GM21367 (cell line): ENCODE results near the gene RTN3.

Source experiments
- ATAC-seq: cut with Tn5 transposase; IDR thresholded peaks from one replicate; pipeline ENCODE4 v1.9.1; 2021; ENCODE audit not compliant: unreplicated experiment

Gene RTN3

DNA sequence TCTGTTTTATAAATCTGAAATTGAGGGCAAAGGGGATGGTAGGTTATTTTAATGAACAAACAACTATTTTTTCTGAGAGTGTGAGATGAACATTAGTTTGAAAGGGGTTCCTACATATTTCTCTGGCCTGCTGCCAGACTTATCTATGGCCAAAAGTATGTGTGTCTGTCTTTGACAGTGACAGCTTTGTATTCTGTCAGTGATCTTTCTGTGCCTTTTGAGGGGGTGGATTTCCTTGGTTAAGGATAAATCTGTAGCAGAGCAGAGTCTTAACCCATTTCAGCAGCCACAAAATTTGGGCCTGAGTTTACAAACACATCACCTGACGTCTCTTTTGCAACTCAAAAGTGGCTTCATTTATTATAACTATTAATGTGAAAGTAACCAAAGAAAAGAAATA, 56.4 kb downstream of the RTN3 start:
- no peak for ATAC-seq

DNA sequence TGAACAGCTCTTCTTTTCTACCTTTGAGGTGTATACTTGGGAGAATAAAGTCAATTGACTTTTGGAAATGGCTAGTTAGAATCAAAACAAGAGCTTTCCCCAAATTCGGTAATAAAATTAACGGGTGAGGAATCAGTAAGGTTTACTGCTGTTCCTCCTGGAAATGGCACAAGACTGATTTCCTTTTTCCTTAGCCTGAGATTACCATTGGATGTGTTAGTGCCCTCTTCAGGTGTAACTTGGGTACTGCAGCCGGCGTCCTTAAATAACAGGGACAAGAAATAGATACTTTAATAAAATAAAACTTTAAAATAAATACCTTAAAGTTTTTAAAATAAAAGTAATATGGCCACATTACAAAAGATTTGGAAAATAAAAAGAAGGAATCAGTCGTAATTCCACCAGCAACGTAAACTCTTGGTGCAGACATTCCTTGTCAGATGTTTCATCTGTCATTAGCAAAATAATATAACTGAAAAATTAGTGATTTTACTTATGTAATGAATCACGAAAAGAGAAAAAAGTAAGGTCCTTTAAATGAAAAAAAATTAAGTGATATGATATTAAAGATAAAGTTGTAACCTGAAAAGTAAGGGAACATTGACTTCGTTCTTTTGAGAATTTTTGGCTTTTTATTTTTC, 57.5 kb downstream of the RTN3 start:
- no peak for ATAC-seq

DNA sequence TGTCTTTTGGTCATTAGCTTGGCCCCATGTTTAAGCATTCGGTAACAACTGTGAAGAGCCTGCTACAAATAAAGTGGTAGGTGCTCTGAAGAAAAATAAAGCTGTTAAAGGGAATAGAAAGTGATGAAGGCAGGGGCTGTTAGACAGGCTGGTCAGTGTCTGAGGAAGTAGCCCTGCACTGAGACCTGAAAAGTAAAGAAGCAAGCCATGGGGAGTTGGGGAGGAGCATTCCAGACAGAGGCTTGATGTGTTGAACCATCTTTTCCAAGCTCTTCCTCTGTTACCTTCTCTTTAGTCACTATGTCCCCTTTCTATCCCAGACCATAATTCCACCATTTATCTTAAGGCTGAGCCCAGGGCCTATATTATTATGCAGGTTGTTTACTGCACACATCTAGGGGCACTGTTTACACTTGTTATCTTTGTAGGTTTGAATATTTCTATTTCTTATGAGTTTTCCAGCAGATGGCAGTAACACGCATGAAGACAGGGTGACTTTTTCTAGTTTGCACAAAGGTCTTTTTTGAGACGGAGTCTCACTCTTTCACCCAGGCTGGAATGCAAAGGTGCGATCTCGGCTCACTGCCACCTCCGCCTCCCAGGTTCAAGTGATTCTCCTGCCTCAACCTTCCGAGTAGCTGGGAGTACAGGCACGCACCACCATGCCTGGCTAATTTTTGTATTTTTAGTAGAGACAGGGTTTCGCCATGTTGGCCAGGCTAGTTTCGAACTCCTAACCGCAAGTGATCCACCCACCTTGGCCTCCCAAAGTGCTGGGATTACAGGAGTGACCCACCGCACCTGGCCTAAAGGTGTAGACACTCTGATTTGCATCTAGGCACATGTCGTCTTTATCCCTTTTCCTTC, 64.2 kb downstream of the RTN3 start:
- no peak for ATAC-seq

DNA sequence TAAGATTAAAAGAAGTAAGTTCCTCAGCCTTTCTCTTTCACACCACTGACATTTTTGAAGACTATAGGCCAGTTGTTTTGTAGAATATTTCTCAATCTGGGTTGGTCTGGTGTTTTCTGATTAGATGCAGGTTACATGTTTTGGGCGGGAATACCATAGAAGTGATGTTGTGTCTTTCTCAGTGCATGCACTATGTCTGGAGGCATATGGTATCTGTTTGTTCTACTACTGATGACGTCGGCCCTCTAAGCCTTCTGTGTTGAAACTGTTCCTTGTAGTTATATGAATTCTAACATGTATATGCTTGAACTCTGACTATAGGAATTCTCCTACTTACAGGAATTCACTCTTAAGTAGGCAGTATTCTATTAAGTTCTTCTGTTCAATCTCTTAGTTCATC, 65.7 kb downstream of the RTN3 start:
- no peak for ATAC-seq

DNA sequence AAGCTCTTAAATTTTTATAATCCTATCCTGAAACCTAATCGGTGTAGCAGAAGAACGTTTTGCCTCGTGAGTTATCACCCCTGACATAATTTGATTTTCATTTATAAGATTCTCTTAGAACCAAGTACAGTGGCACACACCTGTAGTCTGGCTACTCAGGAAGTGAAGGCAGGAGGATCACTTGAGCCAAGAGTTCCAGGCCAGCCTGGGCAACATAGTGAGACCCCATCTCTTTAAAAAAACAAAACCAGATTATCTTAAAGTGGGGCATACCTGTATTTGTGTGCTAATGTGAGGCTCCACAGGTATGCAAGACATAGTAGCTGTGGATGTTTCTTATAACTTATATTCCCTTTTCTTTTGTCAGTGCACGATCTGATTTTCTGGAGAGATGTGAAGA, 68.3 kb downstream of the RTN3 start:
- ATAC-seq, result no peak

DNA sequence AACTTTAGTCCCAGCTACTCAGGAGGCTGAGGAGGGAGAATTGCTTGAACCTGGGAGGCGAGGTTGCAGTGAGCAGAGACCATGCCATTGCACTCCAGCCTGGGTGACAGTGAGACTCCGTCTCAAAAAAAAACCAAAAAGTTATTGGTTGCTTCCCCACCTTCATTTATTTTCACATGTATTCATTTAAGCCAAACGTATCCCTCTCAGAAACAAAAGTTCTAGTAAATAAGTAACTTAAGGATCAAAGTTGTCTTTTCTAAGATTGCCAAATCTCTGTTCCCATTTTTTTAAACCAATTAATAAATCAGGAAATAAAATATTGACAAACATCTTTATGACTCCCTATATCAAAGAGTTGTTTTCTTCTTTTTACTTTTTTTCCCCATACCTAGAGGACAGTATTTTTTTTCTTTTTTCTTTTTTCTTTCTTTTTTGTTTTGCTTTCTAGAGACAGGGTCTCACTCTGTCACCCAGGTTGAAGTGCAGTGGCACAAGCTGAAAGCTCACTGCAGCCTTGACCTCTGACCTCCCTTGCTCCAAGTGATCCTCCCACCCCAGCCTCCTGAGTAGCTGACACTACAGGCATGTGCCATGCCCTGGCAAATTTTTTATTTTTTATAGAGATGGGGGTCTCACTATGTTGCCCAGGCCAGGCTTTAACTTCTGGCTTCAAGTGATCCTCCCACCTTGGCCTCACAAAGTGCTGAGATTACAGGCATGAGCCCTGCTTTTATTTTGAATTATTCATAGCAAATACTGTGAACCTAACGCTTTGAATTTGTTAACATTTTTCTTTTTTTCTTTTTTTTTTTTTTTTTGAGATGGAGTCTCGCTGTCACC, 75.8 kb downstream of the RTN3 start:
- no peak for ATAC-seq

DNA sequence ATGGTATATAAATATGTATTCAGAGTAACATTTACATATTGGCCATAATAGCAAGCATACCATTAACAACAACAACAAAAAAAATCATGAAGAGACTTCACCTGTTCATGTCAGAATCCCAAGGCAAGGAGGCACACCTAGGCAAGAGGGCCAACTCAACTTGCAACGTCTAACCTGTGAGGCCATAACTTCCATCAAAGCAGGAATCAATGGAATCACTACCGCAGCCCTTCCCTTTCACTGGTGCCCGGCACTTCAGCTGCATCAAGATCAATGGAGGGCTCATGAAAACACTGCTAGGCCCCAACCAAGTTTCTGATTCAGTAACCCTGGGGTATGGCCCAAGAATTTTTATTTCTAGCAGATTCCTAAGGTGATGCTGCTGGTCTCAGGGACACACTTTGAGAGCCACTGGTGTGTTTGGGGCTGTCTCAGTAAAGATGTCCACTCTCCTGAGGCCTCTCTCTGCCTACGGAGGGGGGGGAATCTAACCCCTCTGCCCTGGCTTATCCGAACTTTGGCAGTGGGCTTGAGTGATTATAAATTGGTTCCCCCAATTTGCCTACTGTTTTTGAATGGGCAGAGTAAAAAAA, 79.3 kb downstream of the RTN3 start:
- ATAC-seq, result no peak

DNA sequence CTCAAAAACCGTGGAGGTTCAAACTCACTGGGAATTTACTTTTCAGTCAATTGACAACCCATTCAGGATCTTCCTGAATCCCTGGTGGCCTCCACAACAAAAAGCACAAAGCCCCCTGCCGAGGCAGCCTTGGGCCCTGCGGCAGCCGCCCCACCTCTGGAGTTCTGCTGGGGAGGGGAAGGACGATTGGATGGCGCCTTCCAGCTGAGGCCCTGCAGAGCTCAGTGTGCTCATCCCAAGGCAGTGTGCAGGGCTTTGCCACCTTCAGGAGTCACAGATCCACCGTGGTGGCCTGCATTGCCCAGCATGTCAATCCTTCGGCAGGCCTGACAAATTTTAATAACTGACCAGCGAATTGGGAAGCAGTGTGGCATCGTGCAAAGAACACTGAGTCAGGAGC, 79.9 kb downstream of the RTN3 start:
- no peak for ATAC-seq

DNA sequence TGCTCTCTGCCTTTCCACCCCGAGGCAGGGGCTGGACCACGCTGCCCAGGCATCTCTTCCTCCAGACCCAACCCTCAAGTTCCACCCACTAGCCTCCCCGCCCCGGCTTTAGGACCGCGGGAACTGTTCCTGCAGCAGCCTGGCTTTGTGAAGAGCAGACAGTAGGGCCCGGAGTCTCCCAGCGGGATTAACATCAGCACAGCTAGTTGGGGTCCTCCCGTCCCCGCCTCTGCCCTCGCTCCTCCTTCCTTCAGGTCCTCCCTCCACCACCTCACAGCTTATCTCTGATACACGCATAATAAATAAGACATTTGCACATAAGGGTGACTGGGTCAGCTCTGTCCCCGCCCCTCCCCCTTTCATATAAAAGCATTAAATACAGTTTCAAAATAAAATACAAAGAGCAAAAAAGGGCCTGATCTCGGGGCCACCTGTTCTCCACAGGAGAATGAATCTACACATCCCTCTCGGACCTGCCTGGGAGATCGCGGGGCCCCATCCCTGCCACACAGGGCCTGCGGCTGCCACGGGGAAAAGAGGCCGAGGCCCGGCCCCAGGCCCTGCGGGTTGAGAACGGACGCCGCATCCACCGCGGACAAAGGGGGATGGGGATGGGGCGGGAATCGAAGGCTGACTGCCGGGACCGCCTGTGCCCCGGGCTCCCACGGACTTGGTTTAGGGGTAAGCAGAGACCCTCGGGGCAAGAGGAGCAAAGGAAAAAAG, 80.8 kb downstream of the RTN3 start:
- no peak for ATAC-seq

DNA sequence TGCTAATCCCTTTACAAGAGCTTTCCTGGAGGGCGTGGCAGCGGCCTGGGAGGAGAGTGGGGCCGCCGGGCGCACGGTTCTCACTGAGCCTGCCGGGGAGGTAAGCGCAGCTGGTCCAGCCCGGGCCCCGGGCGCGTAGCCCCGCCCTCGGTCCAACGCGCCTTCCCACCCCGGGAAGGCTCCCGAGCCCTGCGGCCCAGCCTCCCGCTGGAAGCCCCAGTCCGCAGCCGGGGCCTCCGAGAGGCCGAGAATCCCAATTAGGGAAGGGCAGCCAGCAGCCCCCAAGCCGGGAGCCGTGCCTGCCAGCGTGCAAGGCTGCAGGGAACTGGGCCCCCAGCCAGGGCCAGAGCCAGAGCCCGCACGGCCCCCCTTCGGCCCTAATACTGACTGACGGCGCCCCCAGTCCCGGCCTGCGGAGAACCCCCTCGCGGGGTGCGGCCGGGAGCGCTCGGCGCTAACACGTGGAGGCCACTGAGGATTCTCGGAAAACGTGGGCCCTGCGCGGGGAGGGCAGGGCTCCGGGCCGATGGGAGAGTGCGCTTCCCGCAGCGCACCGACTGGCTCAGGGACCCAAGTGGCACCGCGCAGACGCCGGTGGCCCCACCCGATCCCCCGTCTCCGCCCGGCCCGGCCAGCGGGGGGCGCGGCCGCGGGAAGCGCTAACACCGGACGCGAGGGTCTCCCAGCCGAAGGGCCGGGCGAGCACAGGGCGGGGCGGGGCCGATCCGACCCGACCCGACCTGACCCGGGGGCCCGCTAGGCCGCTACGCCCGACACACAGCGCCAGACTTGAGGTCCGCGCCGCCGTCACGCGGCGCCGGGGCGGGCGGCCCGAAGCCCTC, 81.6 kb downstream of the RTN3 start:
- ATAC-seq, result no peak

DNA sequence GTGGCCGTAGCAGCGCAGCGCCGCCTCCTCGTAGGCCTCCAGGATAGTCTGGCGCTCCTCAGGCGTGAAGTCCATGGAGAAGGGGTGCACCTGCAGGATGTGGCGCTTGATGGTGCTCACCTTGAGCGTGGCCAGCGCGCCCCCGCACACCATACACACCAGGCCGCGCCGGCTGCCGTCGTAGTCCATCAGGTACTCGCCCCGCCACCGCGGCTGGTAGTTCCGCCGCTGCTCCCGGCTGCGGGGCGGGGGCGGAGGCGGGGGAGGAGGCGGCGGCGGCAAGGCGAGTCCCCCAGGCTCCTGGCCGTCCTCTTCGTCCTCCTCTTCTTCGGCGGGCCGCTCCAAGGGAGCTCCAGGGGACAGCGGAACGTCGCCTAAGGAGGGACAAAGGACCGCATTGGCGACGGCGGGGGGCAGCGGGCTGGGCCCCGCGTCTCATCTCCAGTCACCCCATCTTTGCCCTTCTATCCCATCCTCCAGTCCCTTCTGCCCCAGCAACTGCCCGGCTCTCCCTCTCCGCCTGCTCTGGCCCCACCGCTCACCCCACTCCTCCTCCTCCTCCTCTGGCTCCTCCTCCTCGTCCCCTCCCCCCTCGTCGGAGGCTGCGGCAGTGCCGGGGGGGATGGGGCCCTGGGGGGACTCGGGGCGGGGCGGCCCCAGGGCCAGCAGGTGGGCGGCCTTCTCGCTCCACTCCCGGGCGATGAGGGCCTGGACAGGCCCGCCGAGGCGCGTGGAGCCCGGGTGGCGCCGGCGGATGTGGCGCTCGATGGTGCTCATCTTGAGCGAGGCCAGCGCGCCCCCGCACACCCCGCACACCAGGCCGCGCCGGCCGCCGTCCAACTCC, 82.4 kb downstream of the RTN3 start:
- ATAC-seq, result no peak

DNA sequence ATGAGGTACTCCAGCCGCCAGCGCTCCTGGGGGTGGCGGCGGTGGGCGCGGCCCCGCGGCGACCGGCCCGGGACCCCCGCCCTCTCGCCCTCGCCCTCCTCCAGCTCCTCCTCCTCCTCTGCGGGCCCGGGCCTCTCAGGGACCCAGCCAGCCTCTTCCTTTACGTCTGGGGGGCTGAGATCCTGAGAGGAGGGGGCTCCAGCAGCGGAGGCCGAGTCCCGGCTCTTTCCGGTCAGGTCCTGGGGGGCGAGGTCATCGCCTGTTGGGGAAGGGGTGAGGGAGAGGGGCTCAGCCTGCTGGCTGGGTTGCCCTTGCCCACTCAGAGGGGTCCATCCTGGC, 83.0 kb downstream of the RTN3 start:
- ATAC-seq, result no peak

DNA sequence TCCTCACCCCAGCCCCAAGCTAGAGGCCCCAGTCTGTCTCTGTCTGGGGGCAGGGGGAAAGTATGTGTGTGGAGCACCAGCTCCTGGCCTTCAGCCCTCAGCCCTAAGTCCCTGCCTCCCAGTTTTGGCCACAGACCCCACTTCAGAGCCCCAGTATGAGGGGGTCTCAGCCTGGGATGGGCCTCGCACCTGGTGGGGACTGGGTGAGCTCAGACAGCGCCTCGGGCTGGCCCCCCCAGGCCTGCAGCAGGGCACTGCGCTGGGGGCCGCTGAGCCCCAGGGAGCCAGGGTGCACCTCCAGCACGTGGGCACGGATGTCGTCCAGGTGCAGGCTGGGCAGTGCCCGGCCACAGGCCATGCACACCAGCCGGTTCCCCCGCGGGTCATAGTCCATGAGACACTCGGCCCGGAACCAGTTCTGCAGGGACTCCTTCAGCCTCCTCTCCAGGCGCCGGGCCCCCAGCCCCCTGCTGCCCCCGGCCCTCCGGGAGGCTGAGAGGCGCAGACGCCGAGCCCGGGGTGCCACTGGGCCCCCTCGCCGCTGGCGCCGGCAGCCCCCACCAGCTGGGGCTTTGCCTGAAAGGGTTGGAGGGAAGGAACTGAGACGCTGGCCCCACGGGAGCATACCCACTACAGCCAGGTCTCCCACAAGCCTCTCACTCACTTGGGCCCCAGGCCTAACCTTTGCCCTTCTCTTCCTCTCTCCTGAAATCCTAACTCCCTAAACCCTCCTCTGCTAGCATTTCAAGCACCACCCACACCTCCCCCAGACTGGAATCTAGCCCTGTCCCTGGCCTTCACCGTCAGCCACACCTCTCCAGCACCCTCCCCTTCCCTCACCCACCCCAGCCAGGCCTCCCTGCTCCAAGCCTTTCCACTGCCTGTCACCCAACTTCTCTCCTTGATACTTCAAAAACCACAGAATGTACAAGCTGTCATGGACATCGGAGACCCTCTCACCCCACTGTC, 83.7 kb downstream of the RTN3 start:
- no peak for ATAC-seq

DNA sequence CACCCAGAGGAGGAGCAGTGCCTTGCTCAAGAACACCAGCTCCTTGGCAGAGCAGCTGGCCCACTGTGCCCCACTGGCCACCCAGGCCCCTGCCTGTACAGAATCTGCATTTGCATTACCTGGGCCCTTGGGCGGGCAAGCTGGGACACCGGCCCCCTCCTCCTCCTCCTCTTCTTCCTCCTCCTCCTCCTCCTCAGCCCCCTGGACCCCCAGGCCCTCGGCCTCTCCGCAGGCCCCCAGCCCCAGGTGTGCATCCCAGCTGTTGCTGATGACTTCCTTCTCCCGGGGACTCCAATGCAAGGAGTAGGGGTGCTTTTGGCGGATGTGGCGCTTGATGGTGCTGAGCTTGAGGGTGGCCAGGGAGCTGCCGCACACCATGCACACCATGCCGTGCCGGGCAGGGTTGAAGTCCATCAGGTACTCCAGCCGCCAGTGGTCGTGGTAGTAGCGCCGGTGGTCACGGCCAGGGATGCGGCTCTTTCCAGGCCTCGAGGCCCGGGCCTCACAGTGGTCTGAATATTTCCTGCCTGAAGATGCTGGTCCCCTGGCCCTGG, 84.5 kb downstream of the RTN3 start:
- no peak for ATAC-seq

DNA sequence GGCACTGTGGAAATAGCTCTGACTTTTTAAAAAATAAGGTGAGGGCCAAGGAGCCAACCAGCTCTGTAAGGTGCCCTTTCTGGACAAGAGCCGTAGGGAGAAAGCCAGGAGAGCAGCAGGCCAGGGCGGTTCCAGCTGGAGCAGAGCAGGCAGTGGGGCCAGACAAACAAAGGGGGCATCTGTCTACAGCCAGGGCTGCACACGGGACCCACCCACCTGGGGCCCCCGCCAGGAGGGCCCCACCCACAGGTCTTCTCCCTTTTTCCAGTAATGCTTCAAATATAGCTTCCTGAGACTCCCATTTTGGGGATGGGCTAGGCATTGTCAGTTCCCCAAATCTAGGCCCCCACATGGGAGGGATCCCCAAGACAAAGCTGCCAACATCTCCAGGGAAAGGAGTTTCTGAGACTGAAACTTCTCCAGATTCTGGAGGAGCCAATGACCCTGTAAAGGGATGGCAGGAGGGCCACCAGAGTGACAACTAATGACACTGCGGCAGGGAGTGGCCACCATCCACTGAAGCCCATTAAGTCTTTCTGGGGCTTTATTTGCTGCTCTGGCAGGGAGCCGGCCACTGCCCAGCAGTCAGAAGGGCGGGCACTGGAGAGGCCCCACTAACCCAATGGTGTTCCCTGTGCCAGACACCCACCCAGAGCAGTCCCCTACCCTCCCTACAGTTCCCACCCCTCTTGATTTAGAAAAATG, 85.4 kb downstream of the RTN3 start:
- no peak for ATAC-seq

DNA sequence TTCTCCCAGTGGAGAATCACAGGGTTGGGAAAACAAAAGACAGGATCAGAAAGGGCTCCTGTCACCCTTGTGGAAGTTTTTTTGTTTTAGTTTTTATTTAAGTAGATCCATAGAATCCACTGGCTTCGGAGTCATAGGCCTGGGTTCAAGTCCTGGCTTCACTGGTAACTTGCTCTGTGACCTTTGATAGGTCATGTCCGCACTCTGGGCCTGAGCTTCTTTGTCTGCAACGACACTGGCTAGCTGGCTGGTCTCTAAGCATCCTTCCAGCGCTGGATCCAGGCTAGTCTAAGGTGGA, 85.9 kb downstream of the RTN3 start:
- ATAC-seq, result no peak

DNA sequence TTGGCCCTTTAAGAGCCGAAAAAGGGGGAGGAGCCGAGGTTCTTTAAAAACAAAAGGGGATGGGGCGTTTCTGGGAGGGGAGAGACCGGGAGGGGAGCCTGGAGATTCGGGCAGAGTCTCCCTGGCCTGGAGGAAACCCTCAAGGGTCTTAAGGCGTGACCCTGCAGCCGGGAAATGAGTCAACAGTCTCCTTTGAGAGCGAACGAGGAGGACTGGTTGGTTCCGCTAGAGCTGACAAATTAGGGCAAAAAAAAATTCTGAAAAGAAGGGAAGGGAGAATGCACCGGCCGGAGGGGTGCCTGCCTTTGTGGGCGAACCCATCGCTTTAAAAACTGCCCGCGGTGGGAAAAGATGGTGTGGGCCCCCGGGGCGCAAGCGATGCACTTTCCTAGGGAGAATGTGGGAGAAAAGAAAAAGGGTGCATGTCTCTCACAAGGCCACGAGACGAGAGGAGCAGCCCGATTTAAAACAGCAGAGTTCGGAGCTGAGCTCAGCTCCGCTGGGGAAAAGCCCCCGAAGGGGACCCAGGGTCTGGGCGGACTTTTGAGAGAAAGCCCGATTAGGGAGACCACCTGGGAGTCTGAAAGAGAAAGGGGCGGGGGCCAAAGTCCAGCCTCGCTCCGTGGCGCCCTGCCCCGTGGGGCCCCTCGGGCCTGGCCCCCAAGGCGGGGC, 86.4 kb downstream of the RTN3 start:
- no peak for ATAC-seq
